Mammary epithelial cell (primary cell): ENCODE measurements around the gene VIPR1.
"Not testable (repeated sequence)": the region's sequence is repeated elsewhere in the genome, so short reads cannot be mapped to it uniquely, and the experiment has no call there.

ENCODE experiments used
- CTCF ChIP-seq, 2 donors: IDR thresholded peaks in 1 of 2; conservative IDR thresholded peaks in 1 of 2; 2 replicates each; pipeline ENCODE4 v1.5.1; 2011 to 2012; ENCODE audit warnings: inconsistent platforms in 2 of 2, low read length in 2 of 2, mild to moderate bottlenecking in 2 of 2, control low read depth in 1 of 2, low read depth in 1 of 2; ENCODE audit not compliant: insufficient read depth in 1 of 2; ENCODE audit errors: extremely low read depth in 1 of 2
- EZH2 ChIP-seq: IDR thresholded peaks from 2 replicates; pipeline ENCODE4 v1.6.1; 2012; ENCODE audit warnings: low read length, inconsistent platforms, borderline replicate concordance

- not testable (repeated sequence) for TF ChIP-seq CTCF (conservative IDR thresholded peaks at IDR 0.05 in 1 of 2, IDR thresholded peaks at IDR 0.05 in 1 of 2; ENCODE audit: extremely low read depth in 1 of 2, insufficient read depth in 1 of 2, low read depth in 1 of 2, low read length in 2 of 2); EZH2
These were observed 76.9 kb downstream of the VIPR1 start for GRCh38 chr3:42579346-42579745.
